NAMALWA (cell line): ENCODE measurements around the gene SMIM28.

Source experiments
- DNase-seq: peaks from one replicate; pipeline ENCODE4 v3.0.0-alpha.2; 2015; ENCODE audit warnings: low spot score

SMIM28 gene

DNA sequence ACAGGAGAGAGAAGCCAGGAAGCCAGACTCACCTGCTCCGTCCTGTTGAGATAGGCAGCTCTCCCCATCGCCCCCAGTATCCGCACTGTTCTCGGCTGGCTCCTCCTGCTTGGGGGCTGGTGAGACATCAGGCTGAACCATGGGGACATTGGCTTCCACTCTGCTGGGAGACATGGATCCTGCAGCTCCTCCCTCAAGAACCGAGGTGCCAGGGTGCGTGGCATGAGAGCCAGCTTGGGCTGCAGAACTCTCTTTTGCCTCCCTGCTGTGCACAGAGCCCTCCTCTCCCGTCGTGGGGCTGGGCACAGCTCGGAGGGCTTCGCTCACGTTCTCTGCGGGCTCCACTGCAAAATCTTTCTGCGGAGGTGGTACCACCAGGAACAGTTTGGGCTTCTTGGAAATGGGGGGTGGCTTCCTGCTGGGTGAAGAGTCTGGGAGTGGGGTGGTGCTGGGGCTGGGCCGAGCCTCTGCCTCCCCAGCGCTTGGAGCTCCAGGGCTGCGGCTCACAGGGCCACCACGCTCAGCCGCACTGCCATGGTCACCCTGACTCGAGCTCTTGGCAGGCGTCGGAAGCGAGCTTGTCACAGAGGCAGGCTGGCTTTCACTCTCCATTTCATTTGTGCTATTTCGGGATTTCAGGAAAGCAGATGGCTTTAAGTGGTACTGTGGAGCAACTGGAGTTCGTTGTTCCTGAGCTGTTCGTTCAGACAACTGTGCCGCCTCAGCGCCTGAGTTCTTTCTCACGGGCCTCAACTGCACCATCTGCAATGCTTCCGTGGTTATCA is 52.8 kb downstream of the SMIM28 start:
- no peak for DNase-seq

GRCh38 chr6:138431256-138432062 is 53.8 kb downstream of the SMIM28 start:
- no peak for DNase-seq

GRCh38 chr6:138432063-138432356 is 54.3 kb downstream of the SMIM28 start:
- DNase-seq = no peak
